ENCODE data around the gene DEGS2.
"Not testable (repeated sequence)": the region's sequence is repeated elsewhere in the genome, so short reads cannot be mapped to it uniquely, and the experiment has no call there.

Gene DEGS2

DNA sequence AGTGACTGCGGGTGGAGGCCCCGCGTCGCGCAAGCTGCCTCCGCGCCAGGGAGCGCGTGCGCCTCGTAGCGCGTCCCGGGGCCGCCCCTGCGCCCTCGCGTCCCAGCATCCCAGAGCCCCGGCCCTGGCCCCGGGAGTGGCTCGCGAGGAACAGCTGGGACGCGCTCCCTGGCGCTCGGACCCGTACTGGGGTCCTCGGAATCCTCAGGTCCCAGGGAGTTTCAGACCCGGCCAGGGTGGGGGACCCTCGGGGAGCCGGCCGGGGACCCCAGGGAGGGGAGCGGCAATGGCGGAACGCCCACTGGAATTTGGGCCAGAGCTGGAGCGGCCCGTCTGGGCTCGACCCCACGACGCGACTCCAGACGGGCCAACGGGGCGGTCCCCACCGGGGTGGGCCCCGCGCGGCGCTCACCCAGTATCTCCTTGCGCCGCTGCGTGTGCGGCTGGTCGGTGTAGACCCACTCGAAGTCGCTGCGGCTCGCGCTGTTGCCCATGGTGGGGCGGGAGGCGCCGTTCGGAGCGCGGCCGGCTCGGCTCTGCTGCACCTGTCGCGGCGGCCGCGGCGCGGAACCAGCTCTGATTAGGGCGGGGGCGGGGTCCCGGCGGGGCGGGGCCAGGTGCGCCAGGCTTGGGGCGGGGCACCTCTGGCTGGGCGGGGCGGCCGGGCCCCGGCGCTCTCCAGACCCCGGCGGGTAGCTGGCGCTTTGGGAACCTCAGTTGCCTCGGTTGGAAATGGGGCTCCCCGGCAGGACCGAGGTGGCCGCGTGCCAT, at the start of gene DEGS2:
Gene DEGS2, minus strand, starts transcription at position 552 of the 771 bp plus-strand sequence. Its CDS starts 58 bp downstream, at position 494.
- Mint-ChIP-seq H3K4me3 (peak within 1 kb of the TSS; percentile 62), H3K27ac (no peak within 1 kb of the TSS), H3K4me1 (peaks cover 2% of the 10 kb centered on the region), H3K36me3 (peaks cover 5% of the 10 kb centered on the region), H3K27me3 (peaks cover 84% of the 10 kb centered on the region), H3K9me3 (peaks cover 10% of the 10 kb centered on the region)
- CTCF ChIA-PET: interaction anchor here (1.5 kb wide), 1 partner anchor 33 kb away, joined by 7 read pairs; no protein-coding TSS in a partner anchor
- peak; percentile 71 for DNase-seq

DNA sequence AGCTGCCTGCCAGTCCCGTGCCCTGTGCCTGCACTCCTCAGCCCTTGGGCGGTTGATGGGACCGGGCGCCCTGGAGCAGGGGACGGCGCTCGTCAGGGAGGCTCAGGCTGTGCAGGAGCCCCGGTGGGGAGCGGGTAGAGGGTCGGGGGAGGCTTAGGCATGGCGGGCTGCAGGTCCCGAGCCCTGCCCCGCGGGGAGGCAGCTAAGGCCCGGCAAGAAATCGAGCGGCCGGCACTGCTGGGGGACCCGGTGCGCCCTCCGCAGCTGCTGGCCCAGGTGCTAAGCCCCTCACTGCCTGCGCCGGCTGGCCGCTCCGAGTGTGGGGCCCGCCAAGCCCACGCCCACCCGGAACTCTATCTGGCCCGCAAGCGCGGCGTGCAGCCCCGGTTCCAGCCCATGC, 48.7 kb upstream of the DEGS2 start:
- peaks cover 12% of the 10 kb centered on the region for H3K4me1 Mint-ChIP-seq
- H3K27ac Mint-ChIP-seq, H3K9me3 Mint-ChIP-seq, H3K4me3 Mint-ChIP-seq, H3K36me3 Mint-ChIP-seq, DNase-seq, CTCF ChIA-PET: not testable (repeated sequence)
- peaks cover 19% of the 10 kb centered on the region for H3K27me3 Mint-ChIP-seq

DNA sequence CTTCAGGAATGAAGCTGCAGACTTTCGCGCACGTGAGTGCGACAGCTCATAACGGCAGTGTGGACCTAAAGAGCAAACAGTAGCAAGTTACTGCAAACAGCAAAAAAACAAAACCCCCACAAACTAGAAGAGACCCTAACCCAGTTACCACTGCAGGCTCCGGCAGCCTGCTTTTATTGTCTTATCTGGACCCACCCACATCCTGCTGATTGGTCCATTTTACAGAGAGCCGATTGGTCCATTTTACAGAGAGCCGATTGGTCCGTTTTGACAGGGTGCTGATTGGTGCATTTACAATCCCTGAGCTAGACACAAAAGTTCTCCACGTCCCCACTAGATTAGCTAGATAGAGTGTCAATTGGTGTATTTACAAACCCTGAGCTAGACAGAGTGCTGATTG, 48.1 kb upstream of the DEGS2 start:
- peaks cover 24% of the 10 kb centered on the region for H3K27me3 Mint-ChIP-seq
- H3K27ac Mint-ChIP-seq, CTCF ChIA-PET, H3K4me1 Mint-ChIP-seq, H3K9me3 Mint-ChIP-seq, H3K4me3 Mint-ChIP-seq, DNase-seq, H3K36me3 Mint-ChIP-seq: not testable (repeated sequence)

DNA sequence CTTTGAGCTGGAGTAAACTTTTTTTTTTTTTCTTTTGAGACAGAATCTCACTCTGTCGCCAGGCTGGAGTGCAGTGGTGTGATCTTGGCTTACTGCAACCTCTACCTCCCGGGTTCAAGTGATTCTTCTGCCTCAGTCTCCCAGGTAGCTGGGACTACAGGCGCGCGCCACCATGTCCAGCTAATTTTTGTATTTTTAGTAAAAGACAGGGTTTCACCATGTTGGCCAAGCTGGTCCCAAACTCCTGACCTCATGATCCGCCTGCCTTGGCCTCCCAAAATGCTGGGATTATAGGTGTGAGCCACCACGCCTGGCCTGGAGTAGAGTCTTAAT, 45.4 kb upstream of the DEGS2 start:
- CTCF ChIA-PET: interaction anchor here (1.1 to 3.6 kb wide), 2 partner anchors 12 to 19 kb away, joined by 4 to 21 read pairs; no protein-coding TSS in a partner anchor
- H3K9me3 Mint-ChIP-seq: not testable (repeated sequence)

DNA sequence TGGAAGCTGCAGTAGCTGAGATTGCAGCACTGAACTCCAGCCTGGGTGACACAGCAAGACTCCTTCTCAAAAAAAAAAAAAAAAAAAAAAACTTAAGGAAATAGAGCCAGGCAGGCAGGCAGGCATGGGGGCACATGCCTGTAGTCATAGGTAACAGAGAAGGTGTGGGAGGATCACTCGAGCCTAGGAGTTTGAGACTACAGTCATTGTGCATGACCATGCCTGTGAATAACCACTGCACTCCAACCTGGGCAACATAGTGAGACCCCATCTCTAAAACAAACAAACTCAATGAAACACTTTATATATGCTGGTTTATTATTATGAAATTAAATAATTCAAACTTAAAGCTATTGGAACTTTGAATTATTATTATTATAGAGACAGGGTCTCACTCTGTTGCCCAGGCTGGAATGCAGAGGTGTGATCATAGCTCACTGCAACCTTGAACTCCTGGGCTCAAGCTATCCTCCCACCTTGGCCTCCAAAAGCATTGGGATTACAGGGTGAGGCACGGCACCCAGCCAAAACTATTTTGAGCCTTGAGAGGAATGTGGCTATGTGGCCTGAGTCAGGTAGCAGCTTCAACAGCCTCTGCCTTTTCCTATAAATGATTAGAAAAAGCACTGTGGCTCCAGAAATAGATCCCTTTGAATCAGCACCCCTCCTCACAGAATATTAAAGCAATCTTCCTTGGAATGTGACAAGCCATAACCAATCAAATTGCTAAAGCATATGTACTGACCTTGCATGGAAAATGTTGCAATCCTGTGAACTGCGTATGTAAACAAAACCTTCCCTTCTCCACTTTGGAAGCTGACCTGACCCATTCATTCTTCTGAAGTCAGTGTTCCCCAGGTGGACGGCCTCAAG, 44.8 kb upstream of the DEGS2 start:
- Mint-ChIP-seq H3K27me3 (peaks cover 27% of the 10 kb centered on the region), H3K27ac (no peak overlapping the region), H3K36me3 (no peaks in the 10 kb centered on the region), H3K9me3 (peaks cover 5% of the 10 kb centered on the region), H3K4me3 (no peak overlapping the region), H3K4me1 (no peaks in the 10 kb centered on the region)
- DNase-seq: no peak
- CTCF ChIA-PET: interaction anchor here (1.1 to 3.6 kb wide), 2 partner anchors 11 to 20 kb away, joined by 4 to 21 read pairs; no protein-coding TSS in a partner anchor

More for the DNA sequence above, 45.4 kb upstream of the DEGS2 start:
- H3K27ac Mint-ChIP-seq, H3K4me3 Mint-ChIP-seq, H3K4me1 Mint-ChIP-seq, DNase-seq, H3K36me3 Mint-ChIP-seq: not testable (repeated sequence)
- H3K27me3 Mint-ChIP-seq: peaks cover 27% of the 10 kb centered on the region

DNA sequence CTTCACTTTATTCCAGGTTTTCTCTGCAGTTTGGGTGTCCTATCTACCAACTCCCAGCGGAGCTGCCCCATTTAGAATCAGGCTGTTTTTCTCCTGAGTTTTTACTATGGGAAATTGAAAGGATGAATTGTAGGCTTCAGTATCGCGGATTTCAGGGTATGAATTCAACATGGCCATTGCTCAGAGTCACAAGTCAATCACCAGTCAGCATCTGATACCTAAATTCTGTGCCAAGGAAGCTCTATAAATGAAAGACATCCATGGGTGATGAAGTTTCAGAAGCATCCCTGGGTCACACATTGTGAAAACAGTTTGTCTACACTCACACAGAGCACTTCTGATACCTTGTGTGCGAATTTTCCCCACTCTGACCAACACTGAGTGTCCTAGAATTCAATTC, 43.7 kb upstream of the DEGS2 start:
- Mint-ChIP-seq H3K27me3 (peaks cover 27% of the 10 kb centered on the region), H3K4me3 (no peak overlapping the region), H3K9me3 (peaks cover 5% of the 10 kb centered on the region), H3K4me1 (no peaks in the 10 kb centered on the region), H3K36me3 (no peaks in the 10 kb centered on the region), H3K27ac (no peak overlapping the region)
- CTCF ChIA-PET: interaction anchor here (3.6 kb wide), 1 partner anchor 10 kb away, joined by 21 read pairs; no protein-coding TSS in a partner anchor
- DNase-seq: no peak

DNA sequence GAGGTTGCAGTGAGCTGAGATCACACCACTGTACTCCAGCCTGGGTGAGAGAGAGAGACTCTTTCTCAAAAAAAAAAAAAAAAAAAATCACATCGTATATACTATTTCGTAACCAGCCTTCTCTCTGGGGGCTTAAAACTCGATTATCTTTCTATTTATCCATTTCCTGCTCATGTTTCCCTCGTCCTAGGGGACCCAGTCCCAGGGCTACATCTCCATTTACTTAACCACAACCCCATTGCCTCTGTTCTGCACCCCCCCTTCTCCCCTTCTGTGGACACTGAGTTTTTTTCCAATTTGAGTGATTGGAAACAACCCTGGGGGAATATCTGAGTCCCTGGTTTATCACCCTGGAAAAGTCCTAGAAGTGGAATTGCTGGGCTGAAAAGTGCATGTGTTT, 43.3 kb upstream of the DEGS2 start:
- peaks cover 4% of the 10 kb centered on the region for H3K9me3 Mint-ChIP-seq

DNA sequence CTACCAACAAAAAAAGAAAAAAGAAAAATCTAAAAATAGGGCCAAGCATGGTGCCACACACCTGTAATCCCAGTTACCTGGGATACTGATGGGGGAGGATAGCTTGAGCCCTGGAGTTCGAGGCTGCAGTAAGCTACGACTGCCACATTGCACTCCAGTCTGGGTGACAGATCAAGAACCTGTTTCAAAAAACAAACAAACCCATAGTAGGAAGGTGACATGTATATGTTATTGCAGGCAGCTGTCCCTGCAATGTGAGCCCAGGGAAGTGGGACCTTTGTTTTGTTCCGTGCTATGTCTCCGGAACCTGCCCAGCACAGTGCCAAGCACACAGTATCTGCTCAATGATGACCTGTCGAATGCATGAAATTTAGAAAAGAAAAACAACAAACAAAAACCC, 42.3 kb upstream of the DEGS2 start:
- Mint-ChIP-seq H3K4me1 (no peaks in the 10 kb centered on the region), H3K27ac (no peak overlapping the region), H3K9me3 (no peaks in the 10 kb centered on the region), H3K27me3 (peaks cover 30% of the 10 kb centered on the region), H3K4me3 (no peak overlapping the region), H3K36me3 (no peaks in the 10 kb centered on the region)
- DNase-seq: no peak
- CTCF ChIA-PET: no interaction called here

More for the DNA sequence above, 43.3 kb upstream of the DEGS2 start:
- H3K27me3 Mint-ChIP-seq: peaks cover 27% of the 10 kb centered on the region
- no peak overlapping the region for H3K4me3 Mint-ChIP-seq
- CTCF ChIA-PET: interaction anchor here (3.6 kb wide), 1 partner anchor 10 kb away, joined by 21 read pairs; no protein-coding TSS in a partner anchor
- H3K4me1 Mint-ChIP-seq: no peaks in the 10 kb centered on the region
- no peak overlapping the region for H3K27ac Mint-ChIP-seq
- DNase-seq: no peak
- H3K36me3 Mint-ChIP-seq: no peaks in the 10 kb centered on the region

DNA sequence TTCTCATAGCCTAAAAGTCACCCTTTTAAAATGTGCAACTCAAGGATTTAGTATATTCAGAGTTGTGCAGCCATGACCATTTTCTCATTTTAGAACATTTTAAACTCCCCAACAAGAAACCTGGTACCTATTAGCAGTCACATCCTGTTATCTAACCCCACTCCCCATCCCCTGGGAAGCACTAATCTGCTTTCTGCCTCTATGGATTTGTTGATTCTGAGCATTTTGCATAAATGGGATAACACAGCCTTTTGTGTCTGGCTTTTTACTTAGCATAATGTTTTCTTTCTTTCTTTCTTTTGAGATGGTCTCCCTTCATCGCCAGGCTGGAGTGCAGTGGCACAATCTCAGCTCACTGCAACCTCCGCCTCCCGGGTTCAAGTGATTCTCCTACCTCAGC, 40.9 kb upstream of the DEGS2 start:
- Mint-ChIP-seq H3K36me3 (no peaks in the 10 kb centered on the region), H3K4me1 (no peaks in the 10 kb centered on the region), H3K9me3 (no peaks in the 10 kb centered on the region), H3K27me3 (peaks cover 30% of the 10 kb centered on the region), H3K4me3 (no peak overlapping the region), H3K27ac (no peak overlapping the region)
- no peak for DNase-seq
- CTCF ChIA-PET: no interaction called here

DNA sequence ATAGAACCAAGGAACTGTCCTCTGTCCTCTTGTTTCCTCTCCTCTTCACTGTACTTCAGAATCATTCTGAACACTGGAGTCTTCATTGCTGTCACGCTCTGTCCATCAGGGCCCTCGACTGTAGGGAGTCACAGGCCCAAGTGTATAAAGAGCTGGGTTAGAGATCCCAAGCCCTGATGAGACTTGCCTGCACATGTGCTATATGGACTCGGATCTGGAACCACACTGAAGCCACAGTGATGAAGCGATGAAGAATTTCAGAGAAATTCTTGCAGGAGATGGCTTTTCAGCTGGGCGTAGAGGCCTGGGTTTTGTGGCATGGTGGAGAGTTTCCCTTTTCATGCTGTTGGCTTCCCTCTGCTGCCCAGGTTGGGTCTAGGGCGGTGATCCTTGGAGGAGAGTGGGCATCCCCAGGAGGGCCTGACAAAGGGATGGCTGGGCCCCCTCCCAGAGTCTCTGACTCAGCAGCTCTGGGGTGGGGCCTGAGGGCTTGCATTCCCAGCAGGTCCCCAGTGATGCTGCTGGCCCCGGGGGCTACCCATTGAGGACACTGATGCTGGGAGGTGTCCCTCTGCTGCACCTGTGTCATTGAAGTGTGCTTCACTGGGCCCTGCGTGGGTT, 39.9 kb upstream of the DEGS2 start:
- peaks cover 30% of the 10 kb centered on the region for H3K27me3 Mint-ChIP-seq
- CTCF ChIA-PET: no interaction called here
- H3K4me3 Mint-ChIP-seq: no peak overlapping the region
- H3K4me1 Mint-ChIP-seq: peaks cover 2% of the 10 kb centered on the region
- no peak for DNase-seq
- no peak overlapping the region for H3K27ac Mint-ChIP-seq
- no peaks in the 10 kb centered on the region for H3K36me3 Mint-ChIP-seq
- no peaks in the 10 kb centered on the region for H3K9me3 Mint-ChIP-seq

DNA sequence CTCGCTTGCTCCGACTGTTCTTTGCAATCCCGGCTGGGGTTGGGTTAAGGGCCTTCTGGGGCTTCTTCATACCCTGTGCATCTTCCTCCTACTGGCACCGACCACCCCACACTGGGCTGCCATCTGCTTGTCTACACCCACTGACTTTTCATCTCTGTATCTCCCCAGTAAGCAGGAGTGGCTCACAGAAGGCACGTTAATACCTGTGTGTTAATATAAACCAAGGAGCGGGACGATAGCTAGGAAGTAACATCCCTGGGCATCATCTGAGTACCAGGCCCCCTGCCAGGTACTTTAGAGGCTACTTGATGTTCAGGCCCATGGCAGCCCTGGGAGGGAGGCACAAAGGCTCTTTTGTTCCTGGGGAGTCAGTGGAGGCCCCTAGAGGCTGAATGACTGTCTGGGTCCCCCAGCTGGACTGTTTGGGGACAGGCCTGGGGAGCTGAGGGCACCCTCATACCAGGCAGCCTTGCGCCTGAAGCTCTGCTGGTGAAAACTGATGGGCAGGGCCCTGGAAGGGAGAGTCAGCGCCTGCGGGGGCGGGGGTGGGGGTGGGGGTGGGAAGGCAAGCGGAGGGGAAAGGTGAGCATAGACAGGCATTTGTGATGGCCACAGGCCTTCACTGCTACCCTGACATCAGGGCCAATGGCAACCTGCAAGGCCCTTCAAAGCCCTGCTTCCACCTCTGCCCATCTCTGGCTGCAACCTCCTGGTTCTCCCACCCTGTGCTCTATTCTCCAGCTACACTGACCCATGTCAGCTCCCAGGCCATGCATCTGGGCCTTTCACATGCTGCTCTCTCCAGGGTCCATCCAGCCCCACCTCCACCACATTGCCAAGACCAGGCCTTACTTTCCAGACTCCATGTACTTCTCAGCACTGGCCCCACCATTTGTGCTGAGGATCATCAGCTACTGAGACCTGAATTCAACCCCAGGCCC, 34.2 kb upstream of the DEGS2 start:
- peak overlapping the region; percentile 32 for H3K4me3 Mint-ChIP-seq
- CTCF ChIA-PET: interaction anchor here (0.6 to 5.1 kb wide), 46 partner anchors 11 to 298 kb away, joined by 3 to 67 read pairs (median 5); partner anchors contain the start of gene DEGS2
- peaks cover 20% of the 10 kb centered on the region for H3K4me1 Mint-ChIP-seq
- H3K27ac Mint-ChIP-seq: peak overlapping the region; percentile 84
- peak; percentile 34 for DNase-seq
- no peaks in the 10 kb centered on the region for H3K36me3 Mint-ChIP-seq
- H3K27me3 Mint-ChIP-seq: peaks cover 3% of the 10 kb centered on the region
- no peaks in the 10 kb centered on the region for H3K9me3 Mint-ChIP-seq

DNA sequence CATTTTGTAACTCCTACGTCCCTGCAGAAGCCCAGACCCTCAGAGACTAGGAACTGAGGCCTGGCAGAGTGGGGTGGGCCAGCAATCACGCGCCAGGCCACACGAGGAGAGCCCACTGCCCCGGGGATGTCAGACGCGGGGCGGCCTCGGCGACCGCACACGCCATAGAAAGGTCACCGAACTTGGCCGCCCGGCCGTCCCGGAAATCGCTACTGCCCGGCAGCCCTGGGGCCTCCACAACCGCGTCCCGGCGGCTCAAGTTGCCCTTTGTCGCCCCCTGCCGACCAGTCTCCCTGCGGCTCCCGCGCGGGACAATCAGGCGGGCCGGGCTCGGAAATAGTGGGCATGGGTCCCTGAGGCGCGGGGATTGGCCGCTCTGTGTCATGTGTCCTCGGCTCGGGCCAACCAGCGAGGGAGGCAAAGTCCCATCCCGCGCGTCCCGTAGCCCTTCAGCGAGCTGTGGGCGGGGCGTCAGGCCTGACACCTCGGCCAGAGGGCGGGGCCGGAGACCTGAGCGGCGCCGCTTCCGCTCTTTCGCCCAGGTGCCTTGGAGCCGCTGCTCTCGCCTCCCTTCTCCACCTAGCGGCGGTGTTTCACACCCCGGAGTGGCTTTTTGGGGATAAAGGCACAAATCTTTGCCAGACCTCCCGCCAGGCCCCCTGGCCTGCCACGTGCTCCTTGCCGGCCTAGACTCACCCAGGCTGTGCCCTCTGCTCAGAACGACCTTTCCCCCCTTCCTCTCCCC, 33.4 kb upstream of the DEGS2 start:
- CTCF ChIA-PET: interaction anchor here (0.9 to 5.1 kb wide), 44 partner anchors 12 to 440 kb away, joined by 3 to 67 read pairs (median 5); partner anchors contain the start of gene DEGS2
- Mint-ChIP-seq H3K4me3 (peak overlapping the region; percentile 63), H3K9me3 (no peaks in the 10 kb centered on the region), H3K36me3 (no peaks in the 10 kb centered on the region), H3K27ac (peak overlapping the region; percentile 84), H3K27me3 (peaks cover 3% of the 10 kb centered on the region), H3K4me1 (peaks cover 20% of the 10 kb centered on the region)
- peak; percentile 100 for DNase-seq

All from activated naive CD4-positive, alpha-beta T cell treated with anti-CD3 and anti-CD28 coated beads, Interleukin-2, amount 10 ng/mL, durations not matched to agents 7 days and 5 days (primary cell).